GM21381 (cell line): ENCODE results near the gene RIMS3.
"Not testable (repeated sequence)": the region's sequence is repeated elsewhere in the genome, so short reads cannot be mapped to it uniquely, and the experiment has no call there.

Experiments
- ATAC-seq: cut with Tn5 transposase; IDR thresholded peaks from one replicate; pipeline ENCODE4 v1.9.1; 2021; ENCODE audit warnings: mild to moderate bottlenecking, moderate library complexity; ENCODE audit not compliant: unreplicated experiment

The RIMS3 gene

DNA sequence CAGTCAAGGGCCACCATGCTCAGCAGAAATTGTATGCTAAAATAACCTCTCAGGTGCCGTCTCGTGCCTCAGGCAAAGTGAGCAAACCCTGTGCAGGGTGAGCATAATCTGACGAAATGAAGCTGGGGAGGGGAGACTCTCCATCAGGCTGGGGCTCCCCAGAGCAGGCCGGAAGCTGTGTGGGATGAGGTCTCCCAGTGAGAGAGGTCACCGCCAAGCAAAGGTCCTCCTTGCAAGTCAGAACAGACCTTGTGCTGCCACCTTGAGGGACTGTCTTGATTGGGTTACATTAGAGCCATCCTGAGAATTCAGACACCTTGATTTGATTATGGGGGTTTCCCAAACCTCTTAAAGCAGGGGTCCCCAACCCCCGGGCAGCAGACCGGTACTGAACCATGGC is 69.9 kb downstream of the RIMS3 start:
- no peak for ATAC-seq

DNA sequence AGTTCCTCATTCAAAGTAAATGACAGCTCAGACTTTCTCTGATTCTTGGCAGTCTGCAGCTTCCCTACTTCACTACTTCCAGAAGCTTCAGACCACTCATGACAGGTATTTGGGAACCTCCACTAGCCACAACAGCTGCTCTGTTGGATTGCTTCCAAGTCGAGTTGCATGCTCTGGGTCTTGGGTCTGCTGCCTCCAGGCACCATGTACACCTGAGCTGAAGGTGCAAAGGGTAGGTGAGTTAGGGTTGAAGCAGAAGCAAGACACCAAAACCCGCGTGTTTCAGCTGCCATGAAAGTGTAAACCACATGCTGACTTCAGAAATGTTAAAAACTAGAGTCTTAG is 71.3 kb downstream of the RIMS3 start:
- no peak for ATAC-seq

DNA sequence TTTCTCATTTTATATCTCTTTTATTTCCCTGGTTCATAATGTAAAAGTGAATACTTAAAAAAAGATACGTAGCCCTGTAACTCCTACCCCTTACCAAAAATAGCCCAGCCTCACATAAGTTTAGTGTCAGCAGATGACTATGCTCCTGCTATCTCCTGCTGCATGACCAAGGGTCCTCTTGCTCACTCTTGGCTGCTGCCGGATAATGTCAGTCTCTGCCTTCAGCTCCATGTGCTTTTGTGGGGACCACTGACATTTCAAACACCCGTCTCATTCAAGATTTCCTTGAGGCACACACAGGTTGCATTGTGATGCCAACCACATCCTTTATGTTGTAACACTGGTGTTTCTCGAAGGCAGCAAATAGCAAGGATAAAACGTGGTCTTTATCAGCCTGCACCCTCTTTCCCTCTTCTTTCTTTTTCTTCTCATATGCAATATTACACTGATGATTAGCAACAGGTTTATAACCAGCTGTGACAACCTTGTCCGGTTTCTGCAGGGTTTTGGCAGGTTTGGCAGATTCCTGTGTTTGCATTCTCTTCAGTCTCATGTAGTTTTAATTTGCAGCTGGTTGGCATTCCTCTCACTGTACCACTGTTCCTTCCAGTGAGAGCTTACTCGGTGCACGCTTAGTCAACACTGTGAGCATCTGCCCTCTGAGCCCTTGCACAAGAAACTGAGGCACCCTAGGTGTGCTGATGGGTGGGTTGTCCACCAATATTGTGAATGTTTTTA is 71.9 kb downstream of the RIMS3 start:
- no peak for ATAC-seq

DNA sequence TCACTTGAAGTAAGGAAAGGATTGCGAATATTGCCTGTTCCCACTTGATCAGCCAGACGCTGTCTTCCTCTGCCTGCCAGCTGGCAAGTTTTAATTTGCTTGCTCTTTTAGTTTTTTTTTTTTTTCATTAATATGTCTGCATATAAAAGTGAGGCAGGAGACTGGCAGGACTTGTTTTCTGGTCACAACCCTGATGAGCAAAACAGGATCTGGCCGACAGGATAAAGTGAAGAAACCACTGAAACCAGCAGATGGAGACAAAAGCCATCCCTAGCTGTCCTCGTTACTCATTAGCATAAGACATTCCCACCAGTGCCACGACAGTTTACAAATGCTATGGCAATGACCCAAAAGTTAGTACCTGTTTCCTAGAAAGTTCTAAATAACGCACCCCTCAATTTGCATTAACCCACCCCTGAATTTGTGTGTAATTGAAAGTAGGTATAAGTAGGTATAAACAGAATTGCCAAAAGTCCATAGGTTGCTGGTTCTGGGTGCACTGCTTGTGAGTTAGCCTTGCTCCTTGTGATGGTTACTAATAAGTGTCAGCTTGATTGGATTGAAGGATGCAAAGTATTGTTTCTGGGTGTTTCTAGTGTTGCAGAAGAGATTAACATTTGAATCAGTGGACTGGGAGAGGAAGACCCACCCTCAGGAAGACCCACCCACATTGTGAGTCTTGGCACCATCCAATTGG is 73.2 kb downstream of the RIMS3 start:
- no peak for ATAC-seq

DNA sequence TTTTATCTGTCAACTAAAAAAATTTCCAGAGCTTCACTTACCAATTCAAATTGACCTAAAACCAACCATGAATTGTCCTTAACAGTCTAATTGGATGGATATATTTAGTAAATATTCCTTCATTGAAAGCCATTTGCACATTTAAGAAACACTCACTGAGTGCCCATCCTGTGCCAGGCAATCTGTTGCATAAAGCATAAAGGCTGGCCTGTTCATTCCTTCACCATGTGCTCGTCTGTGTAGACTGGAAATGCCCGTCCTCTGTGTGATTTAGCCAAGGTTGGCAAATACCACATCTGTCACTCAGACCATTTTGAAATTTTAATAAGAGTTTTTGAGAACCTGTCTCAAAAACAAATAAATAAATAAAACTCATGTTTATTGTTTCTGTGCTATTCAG is 76.9 kb downstream of the RIMS3 start:
- ATAC-seq: no peak

DNA sequence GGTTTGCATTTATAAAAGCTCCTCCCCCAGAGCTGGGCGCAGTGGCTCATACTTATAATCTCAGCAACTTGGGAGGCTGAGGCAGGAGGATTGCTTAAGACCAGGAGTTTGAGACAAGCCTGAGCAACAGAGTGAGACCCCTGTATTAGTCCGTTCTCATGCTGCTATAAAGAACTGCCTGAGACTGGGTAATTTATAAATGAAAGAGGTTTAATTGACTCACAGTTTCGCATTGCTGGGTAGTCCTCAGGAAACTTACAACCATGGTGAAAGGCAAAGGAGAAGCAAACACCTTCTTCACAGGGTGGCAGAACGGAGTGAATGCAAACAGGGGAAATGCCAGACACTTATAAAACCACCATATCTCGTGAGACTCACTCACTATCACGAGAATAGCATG is 81.5 kb downstream of the RIMS3 start:
- no peak for ATAC-seq

DNA sequence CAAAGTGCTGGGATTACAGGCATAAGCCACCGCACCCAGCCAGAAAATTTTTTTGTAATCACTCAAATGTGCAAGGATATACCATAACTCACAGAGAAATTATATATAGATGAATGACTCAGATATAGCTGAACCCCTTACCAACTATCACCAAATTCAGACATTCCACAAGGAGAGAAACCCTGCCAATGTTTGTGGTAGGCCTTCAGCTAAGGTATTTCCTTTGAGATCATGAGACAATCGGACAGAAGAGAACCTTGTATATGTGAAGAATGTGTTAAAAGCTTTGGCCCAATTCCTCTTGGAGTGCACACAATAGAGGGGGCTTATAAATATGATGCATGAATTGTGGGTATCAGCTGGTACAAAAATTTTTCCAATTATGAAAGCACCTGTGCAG is 83.4 kb downstream of the RIMS3 start:
- no peak for ATAC-seq

DNA sequence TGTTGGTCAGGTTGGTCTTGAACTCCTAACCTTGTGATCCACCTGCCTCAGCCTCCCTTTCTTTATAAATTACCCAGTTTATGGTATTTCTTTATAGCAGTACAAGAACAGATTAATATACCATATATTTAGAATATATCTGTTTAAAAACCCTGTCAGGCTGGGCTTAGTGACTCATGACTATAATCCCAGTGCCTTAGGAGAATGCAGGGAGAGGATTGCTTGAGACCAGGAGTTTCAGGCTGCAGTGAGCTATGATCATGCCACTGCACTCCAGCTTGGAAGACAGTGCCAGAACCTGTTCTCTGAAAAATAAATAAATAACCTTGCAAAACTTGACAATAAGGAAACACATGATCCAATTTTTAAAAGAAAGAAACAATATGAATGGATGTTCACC is 90.1 kb downstream of the RIMS3 start:
- ATAC-seq: no peak

DNA sequence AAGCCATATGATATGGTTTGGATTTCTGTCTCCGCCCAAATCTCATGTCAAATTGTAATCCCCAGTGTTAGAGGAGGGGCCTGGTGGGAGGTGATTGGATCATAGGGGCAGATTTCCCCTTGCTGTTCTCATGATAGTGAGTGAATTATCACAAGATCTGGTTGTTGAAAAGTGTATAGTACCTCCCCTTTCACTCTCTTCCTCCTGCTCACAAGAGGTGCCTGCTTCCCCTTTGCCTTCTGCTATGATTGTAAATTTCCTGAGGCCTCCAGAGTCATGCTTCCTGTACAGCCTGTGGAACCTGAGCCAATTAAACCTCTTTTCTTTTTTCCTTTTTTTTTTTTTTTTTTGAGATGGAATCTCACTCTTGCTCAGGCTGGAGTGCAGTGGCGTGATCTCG is 90.7 kb downstream of the RIMS3 start:
- ATAC-seq: not testable (repeated sequence)
